EL (cell line): ENCODE results near the gene FRMD5.

Source experiments
- DNase-seq: peaks from one replicate; pipeline ENCODE4 v3.0.0-alpha.2; 2016

FRMD5 gene

DNA sequence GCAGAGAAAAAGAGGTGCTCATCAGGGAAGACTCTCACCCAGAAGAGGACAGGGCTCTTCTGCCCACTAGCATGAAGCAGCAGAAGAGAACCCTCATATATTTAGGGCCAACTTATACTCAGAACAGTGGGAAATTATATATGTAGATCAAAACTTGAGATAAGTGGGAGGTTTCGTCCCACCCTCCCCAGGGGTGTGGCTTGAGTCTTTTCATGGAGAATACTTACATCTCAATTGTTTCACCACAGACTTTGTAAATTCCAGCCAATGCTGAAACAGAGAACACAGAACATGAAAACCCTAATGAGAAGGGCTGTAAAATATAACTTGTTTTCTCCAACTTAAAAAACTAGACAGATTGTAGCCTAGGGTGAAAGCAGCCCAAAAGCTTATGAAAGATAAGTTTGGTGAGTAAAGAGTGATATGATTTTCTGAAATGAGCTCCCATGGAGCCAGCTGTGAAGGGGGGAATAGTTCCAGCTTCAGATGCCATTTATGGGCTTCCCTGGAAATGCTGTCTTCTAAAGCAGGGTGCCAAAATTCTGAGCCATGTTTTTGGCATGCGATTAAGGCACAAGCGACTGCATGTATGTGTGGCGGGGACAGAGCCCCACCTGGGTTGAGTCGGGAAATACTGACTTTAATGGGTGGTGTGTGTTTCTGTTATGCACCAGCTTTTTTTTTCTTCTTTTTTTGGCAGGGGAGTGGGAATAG, 275.4 kb downstream of the FRMD5 start:
- no peak for DNase-seq

DNA sequence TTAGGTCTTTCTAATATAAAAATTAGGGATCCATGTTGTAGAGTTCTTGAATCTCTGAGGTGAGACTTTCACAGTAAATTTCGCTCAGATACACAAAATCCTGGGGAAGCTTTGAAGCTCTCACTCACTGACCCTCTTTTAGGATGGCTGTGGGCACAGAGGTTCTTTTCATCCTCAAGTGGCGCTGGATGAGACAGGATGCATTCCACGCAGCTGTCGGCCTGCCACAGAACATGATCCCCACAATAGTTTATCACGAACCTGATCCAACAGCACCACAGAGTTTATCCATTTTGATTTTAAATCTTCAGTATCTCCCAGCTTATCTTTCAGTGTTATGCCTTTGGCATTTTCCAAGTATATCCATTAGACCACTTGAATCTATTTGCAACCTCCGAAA, 276.4 kb downstream of the FRMD5 start:
- DNase-seq = no peak

- no peak for DNase-seq
These were observed 278.8 kb downstream of the FRMD5 start for GRCh38 chr15:43916326-43916660.

DNA sequence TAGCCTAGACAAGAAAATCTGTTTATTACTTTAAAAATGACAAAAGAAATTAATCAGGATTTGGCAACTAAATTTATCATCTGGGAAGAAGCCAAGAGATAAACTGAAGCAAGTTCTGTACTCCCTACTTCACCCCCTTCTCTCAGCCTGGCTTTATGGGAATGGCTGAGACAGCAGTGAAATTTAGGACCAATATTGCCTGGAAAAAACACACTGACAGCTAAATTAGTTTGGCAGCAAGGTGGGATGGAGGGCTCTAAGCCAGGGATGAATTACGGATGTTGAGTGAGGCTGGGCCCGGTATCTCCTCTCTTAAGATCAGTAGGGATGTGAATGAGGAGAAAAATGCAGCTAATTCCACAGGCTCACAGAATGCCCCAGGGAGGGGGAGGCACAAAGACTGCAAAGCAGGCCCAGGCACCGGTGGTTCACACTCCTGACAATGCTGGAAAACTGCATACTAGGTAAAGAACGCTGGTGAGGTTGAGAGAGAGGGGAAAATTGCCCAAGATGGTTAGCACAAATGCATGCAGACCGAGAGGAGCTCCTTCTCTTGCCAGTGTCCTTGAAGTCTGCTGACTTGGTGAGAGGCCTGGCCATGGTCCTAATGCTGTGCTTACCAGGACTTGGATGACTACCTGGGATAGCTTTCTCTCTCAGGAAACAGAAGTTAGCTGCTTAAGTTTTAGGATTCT, 279.3 kb downstream of the FRMD5 start:
- no peak for DNase-seq

- no peak for DNase-seq
These were observed 281.1 kb downstream of the FRMD5 start for GRCh38 chr15:43913941-43914340.

GRCh38 chr15:43913026-43913780, 281.9 kb downstream of the FRMD5 start:
- peak; percentile 99 for DNase-seq

DNA sequence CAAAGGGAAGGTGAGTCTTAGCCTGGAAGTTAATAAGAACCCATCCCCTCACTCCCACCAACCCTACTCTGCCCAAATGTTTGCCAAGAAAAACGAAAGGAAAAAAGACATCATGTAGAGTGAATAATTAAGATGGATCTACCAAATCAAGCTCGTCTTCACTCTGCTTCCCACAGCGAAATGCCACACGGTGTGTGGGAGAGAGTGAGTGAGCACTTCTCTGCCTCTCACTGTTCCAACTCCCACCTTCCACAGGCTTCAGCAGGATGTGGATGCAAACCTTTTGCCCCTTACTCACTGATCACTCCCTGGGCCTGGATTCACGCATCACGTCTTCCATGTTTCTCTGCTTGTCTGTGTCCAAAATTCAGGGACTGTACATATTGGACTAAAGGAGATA, 282.9 kb downstream of the FRMD5 start:
- no peak for DNase-seq

- peak; percentile 98 for DNase-seq
These were observed 283.8 kb downstream of the FRMD5 start for GRCh38 chr15:43911235-43911781.

GRCh38 chr15:43908516-43909050, 286.5 kb downstream of the FRMD5 start:
- no peak for DNase-seq

DNA sequence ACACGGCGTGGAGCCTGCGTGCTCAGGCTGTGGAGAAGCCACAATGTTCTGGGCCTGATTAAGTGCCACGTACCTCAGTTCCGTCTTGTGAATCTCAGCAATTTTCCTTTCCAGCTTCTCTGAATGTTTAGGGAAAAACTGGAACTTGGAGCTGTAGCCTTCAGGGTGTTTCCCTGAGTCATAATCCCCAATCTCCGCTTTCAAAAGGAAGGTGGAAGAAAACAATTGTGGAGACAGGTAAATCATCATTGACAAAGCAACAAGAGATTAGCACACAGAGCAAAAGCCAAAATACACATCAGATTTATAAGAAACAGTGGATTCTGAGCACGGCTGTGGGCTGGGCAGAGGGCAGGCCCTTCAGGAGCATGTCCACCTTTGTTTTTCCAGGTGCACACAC, 289.3 kb downstream of the FRMD5 start:
- DNase-seq = no peak

GRCh38 chr15:43903864-43904290, 291.2 kb downstream of the FRMD5 start:
- DNase-seq = peak; percentile 72

GRCh38 chr15:43901495-43901894, 293.6 kb downstream of the FRMD5 start:
- DNase-seq = no peak

DNA sequence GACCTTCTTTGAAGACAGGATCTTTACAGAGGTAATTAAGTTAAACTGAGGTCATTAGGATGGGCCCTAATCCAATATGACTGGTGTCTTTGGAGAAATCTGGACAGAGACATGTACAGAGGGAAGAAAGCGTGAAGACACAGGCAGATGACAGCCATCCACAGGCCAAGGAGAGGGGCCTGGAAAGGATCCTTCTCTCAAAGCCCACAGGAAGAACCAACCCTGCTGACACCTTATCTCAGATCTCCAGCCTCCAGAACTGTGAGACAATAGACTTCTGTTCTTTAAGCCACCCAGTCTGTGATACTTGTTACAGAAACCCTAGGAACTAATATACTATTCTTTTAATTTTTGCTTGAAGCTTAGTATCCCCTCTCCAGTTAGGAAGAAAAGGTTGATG, 294.1 kb downstream of the FRMD5 start:
- no peak for DNase-seq

DNA sequence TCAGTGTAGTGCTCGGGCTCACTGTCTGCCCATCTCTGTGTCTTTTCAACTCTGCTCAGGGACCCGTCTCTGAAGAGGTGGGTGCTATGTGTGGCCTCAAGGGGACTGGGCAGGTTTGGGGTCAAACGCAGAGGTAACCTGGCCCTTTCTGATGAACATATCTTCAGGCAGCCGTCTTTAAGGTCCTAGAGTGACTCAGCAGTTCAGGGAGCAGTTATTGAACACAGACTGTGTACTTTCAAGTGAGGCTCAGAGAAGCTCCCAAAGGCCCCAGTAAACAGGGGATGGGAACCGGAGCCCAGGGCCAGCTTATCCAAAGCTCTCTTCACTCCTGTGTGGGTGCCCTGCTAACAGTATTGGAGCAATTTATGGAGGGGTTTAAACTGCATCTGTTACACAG, 295.1 kb downstream of the FRMD5 start:
- no peak for DNase-seq

DNA sequence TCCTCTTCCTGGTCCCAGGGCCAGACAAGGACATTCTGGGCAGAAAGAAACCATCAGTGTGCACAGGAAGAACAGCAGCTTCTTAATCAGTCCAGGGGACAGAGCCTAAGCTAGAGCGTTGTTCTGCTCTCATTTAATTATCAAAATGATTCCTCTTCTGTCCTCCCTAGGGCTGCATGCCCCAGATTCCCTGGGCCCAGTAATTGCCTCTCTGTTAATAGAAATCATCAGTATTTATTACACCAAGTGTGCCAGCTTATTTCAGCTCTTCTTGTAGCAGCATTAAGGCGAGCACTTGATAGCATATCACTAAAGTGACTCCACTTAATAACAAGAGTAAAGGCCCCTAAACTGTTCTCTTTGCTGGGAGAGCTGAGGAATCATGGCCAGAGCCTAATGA, 296.2 kb downstream of the FRMD5 start:
- no peak for DNase-seq

- peak; percentile 16 for DNase-seq
These were observed 298.5 kb downstream of the FRMD5 start for GRCh38 chr15:43896543-43896942.

DNA sequence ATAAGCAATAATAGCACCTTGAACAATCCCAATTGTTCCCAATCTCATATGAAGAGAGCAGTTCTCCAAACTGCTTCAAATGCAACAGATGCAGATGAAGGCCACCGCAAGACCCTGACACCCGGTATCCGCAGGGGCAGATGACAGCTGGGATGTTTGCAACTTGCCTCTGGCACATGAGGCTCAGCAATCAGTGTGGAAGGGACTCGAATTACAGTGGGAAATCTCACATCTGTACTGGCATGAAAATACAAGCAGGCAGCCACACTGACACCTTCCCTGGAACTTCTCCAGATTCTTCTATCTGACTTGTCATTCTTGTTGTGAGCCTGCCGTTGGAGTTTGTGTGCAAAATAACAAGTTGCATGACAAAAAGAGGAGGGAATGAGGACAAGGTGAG, 299.5 kb downstream of the FRMD5 start:
- DNase-seq = no peak

DNA sequence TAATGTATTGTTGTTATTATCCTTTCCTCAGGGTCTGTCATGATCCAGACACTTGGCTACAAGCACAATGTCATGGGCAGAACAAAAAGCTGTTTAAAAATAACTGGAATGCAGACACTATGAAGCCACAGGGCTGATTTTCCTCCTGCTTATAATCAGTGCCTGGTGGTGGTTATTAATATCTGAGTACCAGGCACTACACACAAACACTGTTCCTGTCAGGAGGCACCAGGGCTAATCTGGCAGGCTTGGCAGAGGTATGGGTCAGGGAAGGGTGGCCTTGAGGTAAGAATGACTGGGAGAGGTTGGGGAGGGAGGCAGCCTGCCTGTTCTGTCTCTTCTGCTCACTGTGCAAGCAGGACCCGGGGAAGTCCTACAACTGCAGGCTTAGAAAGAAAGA, 301.1 kb downstream of the FRMD5 start:
- no peak for DNase-seq

- no peak for DNase-seq
These were observed 306.0 kb downstream of the FRMD5 start for GRCh38 chr15:43889042-43889441.

DNA sequence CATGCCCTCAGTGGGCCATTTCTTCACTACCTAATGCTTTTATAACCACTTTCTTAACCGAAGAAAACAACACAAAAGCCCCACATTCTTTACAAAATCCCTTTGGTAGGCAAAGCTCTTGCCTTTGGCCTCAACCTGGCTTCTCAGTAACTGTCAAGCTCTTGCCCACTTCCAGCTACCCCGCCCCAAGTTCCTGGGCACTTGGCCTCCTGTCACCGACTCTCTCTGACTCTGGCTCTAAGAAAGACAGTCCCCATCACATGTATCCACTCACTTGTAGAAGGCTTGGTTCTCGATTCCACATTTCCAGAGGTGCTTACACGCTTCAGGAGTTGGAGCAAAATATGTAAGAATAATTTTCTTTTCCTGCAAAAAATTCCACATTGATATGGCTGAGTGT, 307.2 kb downstream of the FRMD5 start:
- DNase-seq = no peak

DNA sequence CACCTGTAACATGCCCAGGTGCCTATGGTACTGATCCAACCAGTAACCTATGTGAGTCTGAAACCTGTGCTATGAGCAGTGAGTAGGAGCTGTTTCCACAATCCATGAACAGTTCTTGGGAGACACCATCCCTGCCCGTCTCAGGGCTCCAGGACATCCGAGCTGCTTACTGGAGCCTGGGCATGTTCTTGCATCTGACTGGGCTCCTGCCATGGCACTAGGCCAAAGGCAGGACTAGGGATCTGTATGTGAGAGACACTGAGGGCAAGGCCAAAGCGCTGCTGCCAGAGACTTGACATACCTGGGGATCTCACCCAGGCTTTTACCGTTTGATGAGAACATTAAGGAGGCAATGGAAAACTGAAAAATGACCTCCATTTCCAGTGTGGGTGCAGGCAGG, 308.5 kb downstream of the FRMD5 start:
- no peak for DNase-seq

DNA sequence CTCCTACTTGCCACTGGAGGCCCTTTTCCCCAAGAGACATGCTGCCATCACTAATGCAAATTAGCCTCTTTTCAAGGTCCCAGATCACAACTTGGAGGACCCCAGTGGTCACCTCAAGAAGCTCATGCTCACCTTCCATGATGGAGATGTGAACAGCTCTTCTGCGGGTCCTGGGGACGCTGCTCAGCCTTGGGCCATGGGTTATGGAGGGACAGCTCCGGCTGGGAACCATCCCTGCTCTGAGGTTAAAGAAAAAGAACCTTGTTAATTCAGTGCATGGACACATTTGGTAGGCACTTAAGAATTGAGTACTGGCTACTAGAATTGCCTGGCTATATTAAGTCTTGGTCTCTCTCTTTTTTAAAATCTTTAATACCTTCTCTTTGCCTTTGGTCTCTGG, 311.5 kb downstream of the FRMD5 start:
- DNase-seq = no peak

DNA sequence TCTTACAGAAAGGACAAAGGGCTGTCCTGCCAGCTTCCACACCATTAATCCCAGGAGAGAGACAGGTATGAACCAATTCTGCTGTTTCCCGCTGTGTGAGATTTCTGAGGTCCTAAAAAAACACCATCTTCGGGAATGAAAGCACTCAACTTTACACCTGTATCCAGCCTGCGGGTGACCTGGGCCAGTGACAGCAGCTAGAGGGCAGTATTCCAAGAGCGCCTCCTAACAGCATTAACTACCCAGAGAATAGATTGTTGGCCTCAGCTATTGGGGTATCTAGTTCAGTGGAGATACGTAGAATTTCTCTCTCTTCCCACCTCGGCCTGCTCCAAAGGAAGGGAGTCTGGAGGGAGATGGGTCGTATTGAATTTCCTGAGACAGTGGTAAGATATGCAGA, 313.1 kb downstream of the FRMD5 start:
- no peak for DNase-seq

DNA sequence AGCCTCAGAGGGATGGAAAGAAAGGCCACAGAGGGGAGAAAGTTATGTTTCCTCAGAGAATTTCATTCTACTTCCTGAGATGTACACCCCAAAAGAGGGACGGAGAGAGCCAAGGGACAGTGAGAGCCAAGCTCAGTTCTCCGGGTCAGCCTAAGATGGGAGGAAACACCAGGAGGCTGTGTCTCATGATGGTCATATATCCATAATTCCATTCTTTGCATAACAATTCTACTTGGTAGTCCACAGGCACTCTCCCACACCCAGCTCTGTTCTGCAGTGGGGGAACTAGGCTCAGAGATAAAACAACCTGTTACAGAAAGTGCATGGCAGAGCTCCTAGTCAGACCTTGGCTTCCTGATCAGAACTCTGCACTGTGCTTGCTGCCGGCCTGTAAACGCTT, 313.8 kb downstream of the FRMD5 start:
- DNase-seq = no peak
